Measurements from ENCODE around the gene RNASEL.
A peak's percentile ranks its signal among the peaks of the same experiment; 100 is the strongest.

The RNASEL gene

DNA sequence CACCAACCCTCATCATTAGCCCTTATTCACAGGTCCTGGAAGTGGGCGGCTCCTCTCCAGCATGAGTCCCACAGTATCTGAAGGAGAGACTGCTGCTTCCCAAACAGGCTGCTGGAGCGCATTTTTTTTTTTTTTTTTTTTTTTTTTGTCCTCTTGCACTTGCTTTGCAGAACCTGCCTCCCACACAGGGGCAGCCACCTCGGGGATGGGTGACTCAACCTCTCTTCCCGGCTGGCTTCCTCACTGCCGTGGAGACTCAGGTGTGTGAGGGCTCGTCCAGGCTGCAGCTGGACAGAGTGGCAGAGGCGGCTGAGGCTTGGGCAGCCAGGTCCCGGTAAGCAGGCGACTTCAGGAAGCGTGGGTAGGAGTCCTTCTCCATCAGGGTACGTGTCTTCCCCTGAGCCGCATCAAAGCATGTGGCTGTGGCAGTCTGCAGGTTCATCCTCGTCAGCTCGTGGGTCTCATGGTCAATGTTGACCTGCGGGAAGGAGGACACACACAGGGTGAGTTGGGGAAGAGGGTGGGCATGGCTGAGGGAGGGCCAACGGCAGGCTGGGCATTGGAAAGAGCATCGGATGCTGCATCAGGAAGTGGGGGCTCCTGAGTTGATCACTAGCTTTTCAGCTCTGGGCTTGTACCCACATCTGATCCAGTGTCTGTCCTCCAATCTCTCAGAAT lies 11.1 kb upstream of the RNASEL start:
- DNase-seq (ENCODE audit: low spot score) = no peak

DNA sequence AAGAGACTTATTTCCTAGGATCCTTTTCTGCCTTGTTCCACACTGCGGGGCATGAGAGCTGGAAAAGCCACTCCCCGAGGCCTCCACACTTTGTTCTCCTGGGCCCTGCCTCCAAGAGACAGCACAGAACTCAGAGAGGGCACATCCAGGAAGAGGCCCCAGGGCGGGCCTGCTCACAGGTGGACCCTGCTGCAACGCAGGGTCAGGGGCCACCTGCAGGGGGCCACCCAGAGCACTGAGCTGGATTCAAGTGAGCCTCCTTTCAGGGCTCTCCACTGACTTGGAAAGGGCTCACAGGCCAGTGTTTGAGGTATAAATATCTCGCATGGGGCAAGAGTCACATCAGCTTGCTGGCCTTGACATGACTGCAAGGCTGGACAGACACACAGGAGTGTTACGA lies 10.3 kb upstream of the RNASEL start:
- DNase-seq (ENCODE audit: low spot score) = no peak

DNA sequence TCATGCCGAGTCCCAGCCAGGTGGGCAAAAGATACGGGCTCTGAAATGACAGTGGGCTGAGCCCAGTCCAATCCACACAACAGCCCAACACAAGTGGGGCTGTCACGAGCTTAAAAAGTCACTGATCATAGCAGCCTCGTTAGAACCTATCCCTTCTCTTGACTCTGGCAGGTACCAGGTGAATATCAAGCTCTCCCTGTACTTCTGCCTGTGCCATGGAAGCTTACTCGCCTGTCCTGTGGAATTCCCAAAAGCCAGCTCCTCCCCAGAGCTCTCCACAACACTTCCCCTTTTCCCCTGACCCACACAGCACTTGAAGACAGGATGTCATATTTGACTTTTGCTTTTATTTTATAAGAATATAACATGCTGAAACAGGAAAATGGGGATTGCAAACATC lies 9.2 kb upstream of the RNASEL start:
- DNase-seq (ENCODE audit: low spot score) = no peak

- no peak for DNase-seq (ENCODE audit: low spot score)
Measured at GRCh38 chr1:182596934-182597333, 7.9 kb upstream of the RNASEL start.

DNA sequence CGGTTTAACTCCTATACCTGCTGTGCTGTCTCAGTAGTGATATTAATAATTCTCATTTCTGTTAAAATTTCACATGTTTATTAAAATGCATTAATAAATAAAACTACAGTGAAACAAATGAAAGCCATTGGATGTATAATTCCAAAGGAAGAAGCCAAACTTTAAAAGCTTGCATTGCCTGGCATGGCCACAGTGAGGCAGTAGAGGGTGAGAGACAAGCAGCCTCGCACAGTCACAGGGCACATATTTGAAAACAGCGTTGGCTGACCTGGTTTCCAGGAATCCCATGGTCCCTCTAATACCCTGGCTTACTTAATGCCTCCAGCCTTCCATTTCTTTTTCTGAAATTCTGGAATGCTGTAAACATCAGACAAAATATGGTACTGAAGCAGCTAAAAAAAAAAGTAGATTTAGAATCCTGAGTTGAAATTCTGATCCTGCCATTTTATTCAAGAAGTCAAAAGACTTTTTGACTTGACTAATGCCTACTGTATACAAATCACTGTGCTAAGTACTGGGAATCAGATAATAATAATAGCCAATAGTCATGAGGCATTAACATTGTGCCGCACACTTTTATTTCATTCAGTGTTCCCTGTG lies 6.7 kb upstream of the RNASEL start:
- DNase-seq (ENCODE audit: low spot score) = peak; percentile 77

- DNase-seq (ENCODE audit: low spot score) = no peak
Measured at GRCh38 chr1:182589931-182590330, 875 bp upstream of the RNASEL start.

DNA sequence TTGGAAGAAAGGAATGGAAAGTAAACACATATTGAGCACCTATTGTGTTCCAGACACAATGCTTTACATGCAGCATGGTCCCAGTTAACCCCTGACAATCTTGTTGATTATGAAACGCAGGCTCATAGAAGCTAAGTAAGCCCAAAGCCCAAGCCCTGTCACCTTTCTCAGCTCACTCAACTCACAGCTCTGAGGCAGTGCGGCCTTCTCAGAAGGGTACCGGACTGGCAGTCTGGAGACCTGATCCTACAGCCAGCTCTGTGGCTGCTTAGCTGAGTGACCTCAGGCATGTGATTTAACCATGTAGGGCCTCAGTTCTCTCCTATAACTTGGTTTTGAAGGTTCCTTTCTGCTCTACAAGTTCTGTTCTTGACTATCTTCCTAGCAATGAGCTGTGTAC lies 464 bp upstream of the RNASEL start:
- DNase-seq (ENCODE audit: low spot score) = no peak

DNA sequence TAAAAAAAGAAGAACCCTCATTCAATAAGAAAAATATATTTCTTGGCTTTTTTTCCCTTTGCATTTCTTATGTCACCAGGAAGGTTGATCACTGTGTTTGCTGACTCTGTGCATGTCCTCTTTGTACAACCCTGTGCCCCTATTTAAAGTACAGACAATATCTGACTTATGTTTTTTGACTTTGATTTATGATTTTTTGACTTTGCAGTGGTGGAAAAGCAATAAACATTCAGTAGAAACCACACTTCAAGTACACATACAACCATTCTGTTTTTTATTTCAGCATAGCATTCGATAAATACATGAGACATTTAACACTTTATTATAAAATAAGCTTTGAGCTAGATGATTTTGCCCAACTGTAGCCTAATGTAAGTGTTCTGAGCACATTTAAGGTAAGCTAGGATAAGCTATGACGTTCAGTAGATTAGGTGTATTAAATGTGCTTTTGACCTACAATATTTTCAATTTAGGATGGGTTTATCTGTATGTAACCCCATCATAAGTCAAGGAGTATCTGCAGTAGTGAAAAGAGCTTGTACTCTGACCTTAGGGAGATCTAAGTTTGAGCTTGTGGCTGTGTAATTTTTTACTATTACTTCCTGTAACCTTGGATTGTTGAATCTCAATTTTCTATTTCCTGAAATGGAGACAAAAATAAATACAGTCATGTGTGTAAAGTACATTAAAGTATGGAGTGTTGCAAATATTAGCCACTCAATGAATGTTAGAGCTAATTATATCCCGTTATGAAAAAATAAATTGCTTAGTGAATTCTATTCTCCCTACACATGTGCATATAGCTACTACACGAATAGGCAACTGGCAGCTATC lies 1.2 kb downstream of the RNASEL start:
- DNase-seq (ENCODE audit: low spot score) = no peak

DNA sequence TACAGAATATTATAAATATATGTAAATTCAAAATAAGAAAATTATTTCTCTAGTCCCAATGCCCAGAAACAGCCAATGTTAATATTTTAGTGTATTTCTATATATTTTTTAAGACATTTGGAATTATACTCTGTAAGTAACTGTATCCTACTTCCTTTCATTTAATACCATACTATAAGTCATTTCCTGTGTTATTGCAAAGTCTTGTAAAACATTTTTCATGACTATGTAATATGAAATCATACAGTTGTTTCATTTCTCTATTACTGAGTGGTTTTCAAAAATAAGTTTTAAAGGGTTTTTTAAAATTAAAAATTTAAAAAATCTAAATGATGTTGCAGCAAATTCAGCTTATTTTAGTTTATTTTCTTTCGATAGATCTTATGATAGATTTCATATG lies 2.0 kb downstream of the RNASEL start:
- no peak for DNase-seq (ENCODE audit: low spot score)

GRCh38 chr1:182586380-182586779 lies 2.7 kb downstream of the RNASEL start:
- DNase-seq (ENCODE audit: low spot score) = no peak

- no peak for DNase-seq (ENCODE audit: low spot score)
Measured at GRCh38 chr1:182584746-182585145, 4.3 kb downstream of the RNASEL start.

DNA sequence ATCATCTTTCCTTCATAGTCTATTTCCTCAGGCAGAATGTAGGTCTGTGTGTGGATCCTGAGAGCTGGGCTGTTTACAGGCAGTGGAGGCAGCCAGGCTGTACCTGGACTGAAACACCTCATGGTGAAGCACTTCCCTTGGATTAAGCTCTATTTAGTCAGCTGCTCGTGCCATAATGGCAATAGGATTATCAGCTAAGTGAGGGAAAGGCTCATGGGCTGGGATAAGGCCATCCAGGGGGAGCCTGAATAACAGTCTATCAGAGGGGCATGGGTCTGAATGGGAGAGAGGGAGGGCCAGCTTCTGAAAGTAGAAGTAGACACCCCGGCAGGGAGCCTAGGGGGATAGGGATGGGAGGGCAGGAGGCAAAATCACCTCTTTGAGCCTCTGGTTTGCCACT lies 8.3 kb downstream of the RNASEL start:
- DNase-seq (ENCODE audit: low spot score) = no peak

GRCh38 chr1:182575540-182576149 lies 13.4 kb downstream of the RNASEL start:
- DNase-seq (ENCODE audit: low spot score) = no peak

DNA sequence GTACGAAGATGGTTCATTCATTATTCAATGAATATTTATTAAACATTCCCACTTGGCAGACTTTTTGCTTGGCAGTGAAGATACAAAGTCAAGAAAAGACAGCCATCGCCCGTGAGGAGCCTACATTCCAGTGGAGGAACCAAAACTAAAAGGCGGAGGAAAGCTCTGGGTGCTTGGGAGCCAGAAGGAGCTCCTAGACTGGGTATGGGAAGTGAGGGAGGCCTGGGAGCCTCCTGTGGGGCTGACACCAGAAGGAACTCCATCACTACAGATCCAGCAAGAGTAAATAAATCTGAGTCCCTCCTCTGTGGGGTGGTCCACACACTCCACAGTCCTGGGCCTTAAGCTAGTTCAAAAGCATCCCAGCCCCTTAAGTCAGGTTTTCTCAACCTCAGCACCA lies 14.9 kb downstream of the RNASEL start:
- DNase-seq (ENCODE audit: low spot score) = no peak

DNA sequence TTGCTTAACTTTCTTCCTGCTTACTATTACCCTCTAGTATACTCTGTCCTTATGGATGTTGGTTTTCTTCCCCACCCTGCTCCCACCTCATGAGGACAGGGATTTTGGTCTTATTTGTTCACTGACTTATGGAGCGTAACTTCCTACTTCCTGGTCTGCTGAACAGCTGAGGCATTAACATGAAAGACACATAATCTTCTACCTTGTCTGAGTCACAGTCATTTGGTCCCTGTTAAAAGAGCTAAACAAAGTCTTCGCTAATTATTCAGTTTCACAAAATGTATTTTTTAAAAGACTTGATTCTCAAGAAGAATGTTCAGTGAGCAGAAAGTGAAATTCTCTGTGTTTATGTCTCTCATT lies 18.5 kb downstream of the RNASEL start:
- DNase-seq (ENCODE audit: low spot score) = no peak

- DNase-seq (ENCODE audit: low spot score) = no peak
Measured at GRCh38 chr1:182569939-182570610, 19.0 kb downstream of the RNASEL start.

DNA sequence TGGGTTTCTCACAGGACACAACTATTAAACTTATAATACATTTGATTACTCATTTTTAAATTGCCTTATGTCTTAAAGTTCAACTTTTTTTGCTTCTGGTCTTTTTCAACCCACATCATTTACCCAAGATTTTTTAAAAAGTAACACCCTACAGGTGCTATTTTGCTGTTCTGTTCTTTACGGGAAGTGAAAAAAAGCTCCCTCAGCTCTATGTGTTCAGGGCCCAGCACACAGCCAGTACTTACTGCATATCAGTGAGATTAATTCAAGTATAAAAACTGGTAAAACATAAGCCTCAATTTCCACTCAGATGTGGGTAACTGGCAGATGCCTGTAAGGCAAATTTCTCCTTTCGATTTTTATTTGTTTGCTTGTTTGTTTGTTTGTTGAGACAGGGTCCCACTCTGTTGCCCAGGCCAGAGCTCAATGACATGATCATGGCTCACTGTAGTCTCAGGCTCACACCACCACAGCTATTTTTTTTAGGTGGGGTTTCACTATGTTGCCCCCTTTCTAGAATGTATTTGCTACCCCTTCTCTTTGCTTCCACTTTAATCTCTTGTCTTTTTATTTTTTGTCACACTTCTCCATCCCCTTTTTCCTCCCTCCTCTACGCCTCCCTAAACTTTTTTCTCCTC lies 20.3 kb downstream of the RNASEL start:
- no peak for DNase-seq (ENCODE audit: low spot score)

DNA sequence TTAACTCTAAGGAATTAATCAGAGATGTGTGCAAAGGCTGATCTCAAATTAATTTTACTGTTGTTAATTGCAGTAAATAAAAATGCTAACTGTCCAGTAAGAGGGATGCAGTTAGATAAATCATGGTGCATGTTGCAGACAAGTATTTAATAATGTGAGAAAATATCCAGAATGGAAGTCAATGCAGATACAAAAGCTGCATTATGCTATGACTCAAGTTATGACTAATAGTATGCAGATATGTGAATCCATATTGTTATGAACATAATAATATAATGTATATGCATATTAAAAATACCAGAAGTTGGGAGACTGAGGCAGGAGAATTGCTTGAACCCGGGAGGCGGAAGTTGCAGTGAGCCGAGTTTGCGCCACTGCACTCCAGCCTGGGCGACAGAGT lies 21.4 kb downstream of the RNASEL start:
- no peak for DNase-seq (ENCODE audit: low spot score)

DNA sequence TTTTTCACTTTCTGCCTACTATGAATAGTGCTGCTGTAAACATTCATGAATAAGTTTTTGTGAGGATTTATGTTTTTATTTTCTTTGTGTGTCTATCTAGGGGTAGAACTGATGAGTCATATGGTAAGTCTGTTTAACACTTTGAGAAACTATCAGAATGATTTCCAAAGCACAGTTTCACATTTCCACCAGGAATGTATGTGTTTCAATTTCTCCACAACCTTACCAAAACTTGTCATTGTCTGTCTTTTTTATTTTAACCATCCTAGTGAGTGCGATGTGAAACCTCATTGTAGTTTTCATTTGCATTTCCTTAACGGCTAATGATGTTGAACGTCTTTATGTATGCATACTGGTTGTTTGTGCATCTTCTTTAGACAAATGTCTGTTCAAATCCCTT lies 23.5 kb downstream of the RNASEL start:
- DNase-seq (ENCODE audit: low spot score) = no peak

DNA sequence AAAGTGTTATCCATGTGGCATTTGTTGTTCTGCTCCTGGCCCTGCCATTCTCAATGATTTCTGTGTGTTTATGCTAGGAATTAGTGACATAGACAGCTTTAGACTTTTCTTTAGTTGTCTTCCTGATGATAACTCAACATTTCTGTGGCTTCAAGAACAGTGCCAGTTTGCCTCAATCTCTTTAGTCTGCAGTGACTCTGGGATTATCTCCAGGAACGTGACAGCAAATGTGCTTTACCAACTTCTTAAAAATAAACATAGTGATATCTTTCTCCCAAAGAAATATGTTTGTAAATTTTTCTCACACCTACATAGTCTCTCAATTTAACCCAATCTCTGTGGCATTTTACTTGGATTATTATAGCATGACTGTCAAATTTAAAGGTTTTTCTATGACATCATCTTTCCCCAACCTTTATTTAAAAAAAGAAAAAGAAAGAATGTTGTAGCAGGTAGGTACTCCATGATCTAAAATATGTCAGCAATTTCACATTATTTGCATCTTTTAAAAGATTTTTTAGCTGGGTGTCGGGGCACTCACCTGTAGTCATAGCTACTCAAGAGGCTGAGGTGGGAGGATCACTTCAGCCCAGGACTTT lies 24.6 kb downstream of the RNASEL start:
- no peak for DNase-seq (ENCODE audit: low spot score)

DNA sequence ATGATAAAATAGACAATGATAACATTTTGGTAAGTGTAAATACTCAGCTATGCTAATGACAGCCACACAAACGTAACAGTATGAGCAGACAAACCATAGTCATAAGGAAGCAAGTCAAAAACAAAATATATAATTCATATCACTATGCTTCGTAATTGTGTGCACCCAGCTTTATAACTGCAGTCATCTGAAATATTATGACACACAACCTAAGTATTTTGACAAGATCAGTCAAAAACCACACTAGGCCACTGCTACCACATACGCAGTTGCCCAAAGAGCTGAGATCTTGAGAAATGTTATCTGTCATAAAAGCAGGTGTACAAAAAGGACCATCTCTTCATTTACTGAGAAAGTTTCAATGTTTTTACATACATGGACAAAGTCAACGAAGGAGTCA lies 26.0 kb downstream of the RNASEL start:
- no peak for DNase-seq (ENCODE audit: low spot score)

DNA sequence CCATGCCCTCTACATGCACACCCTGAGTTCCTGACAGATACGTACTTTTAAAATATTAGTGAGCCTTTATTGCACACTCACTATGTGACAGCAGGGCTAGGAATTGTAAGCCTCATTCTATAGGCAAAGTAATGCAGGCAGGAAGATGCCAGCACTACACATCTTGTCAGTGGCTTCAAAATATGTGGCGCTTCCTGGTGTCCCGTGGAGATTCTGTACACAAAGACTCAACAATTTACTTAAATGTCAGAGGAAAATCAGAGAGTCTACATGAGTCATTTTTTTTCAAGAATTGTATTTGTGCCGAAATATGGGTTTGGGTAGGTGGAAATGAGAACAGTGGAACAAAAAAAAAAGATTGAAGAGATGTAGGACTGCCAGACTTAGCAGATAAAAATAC lies 27.6 kb downstream of the RNASEL start:
- no peak for DNase-seq (ENCODE audit: low spot score)
